HepG2 (cell line): ENCODE results near the gene PDZK1. TPM values are rescaled to one million over a fixed set of nuclear protein-coding genes. Genes with fewer than 3 reads are reported as not detected.

ENCODE experiments used
- ATF7 ChIP-seq, 2 experiments: fragments of 450-650 bp in 1 of 2; sonication (generic) in 1 of 2; formaldehyde crosslinking in 1 of 2; IDR thresholded peaks; 2 replicates each; pipeline versions ENCODE4 v1.4.0 to v1.6.1; 2016 to 2020; ENCODE audit warnings: antibody characterized with exemption in 1 of 2, mild to moderate bottlenecking in 1 of 2, missing genetic modification reagents in 1 of 2
- CEBPB ChIP-seq: IDR thresholded peaks from 2 replicates; pipeline ENCODE4 v1.6.1; 2011; ENCODE audit warnings: low read depth, low read length, improper control_type of control experiment, borderline replicate concordance
- EZH2 ChIP-seq: conservative IDR thresholded peaks from 2 replicates; pipeline ENCODE4 v1.6.1; 2012; ENCODE audit warnings: mild to moderate bottlenecking, low read depth, low read length, moderate library complexity
- NFE2L2 ChIP-seq: fragments of 150-350 bp; IDR thresholded peaks from 2 replicates; pipeline ENCODE4 v1.6.1; 2014; ENCODE audit warnings: low read length
- PHF20 ChIP-seq: sonication (generic); formaldehyde crosslinking; IDR thresholded peaks from 2 replicates; pipeline ENCODE4 v1.5.0; 2020; ENCODE audit warnings: mild to moderate bottlenecking, missing genetic modification reagents
- PRPF4 ChIP-seq: fragments of 200-400 bp; formaldehyde crosslinking; IDR thresholded peaks from 2 replicates; pipeline ENCODE4 v1.6.1; 2016; ENCODE audit warnings: low read length, low read depth; ENCODE audit not compliant: poor library complexity, severe bottlenecking
- RAD21 ChIP-seq: fragments of 450-650 bp; formaldehyde crosslinking; IDR thresholded peaks from 2 replicates; pipeline ENCODE4 v1.5.0; 2020; ENCODE audit warnings: mild to moderate bottlenecking
- ZFY ChIP-seq: sonication (generic); formaldehyde crosslinking; IDR thresholded peaks from 2 replicates; pipeline ENCODE4 v1.4.0; 2020; ENCODE audit warnings: missing genetic modification reagents
- ZNF296 ChIP-seq: sonication (generic); formaldehyde crosslinking; conservative IDR thresholded peaks from 2 replicates; pipeline ENCODE4 v1.5.0; 2020; ENCODE audit warnings: mild to moderate bottlenecking, missing genetic modification reagents
- polyA plus RNA-seq, 8 experiments: library from polyadenylated mRNA; depleted of rRNA in 3 of 8; stranded (reverse) in 7 of 8; unstranded in 1 of 8; fragments of >200 nt; fragmentation: Illumina TruSeq in 4 of 8; extraction: Trizol in 4 of 8; gene quantifications; 2 replicates each; pipeline versions ENCODE4 v1.2.1 to v1.2.3, GENCODE V29; 2011 to 2016; ENCODE audit warnings: low read depth in 4 of 8, missing spikeins in 1 of 8, mixed read lengths in 1 of 8; ENCODE audit not compliant: insufficient read depth in 1 of 8
- total RNA-seq, 5 experiments: library from RNA; depleted of rRNA; stranded (reverse); fragments of >200 nt; fragmentation: Illumina TruSeq; extraction: Trizol; gene quantifications; 2 replicates each; pipeline ENCODE4 v1.2.3, GENCODE V29; 2016; ENCODE audit warnings: low read depth in 1 of 5
- TF ChIP-seq, protein P1 (sequence below): sonication (generic); formaldehyde crosslinking; IDR thresholded peaks from 2 replicates; pipeline ENCODE4 v1.4.0; 2020; ENCODE audit warnings: mild to moderate bottlenecking, missing genetic modification reagents, borderline replicate concordance
- TF ChIP-seq, protein P2 (sequence below): sonication (generic); formaldehyde crosslinking; conservative IDR thresholded peaks from 2 replicates; pipeline ENCODE4 v1.4.0; 2020; ENCODE audit warnings: missing genetic modification reagents
- TF ChIP-seq, protein P3 (sequence below): sonication (generic); formaldehyde crosslinking; IDR thresholded peaks from 2 replicates; pipeline ENCODE4 v1.5.0; 2020; ENCODE audit warnings: mild to moderate bottlenecking, missing genetic modification reagents, borderline replicate concordance
- TF ChIP-seq, protein P4 (sequence below): sonication (generic); formaldehyde crosslinking; IDR thresholded peaks from 2 replicates; pipeline ENCODE4 v1.5.0; 2020; ENCODE audit warnings: mild to moderate bottlenecking, missing genetic modification reagents, borderline replicate concordance
- TF ChIP-seq, protein P5 (sequence below): sonication (generic); formaldehyde crosslinking; IDR thresholded peaks from 2 replicates; pipeline ENCODE4 v1.4.0; 2020; ENCODE audit warnings: mild to moderate bottlenecking, missing genetic modification reagents

PDZK1 gene
- total and polyA plus RNA-seq, 2 of the 13 experiments (the other 11 are each of a cell fraction or from before 2014, with no cell fraction given), result 16.2 to 46.4 TPM

DNA sequence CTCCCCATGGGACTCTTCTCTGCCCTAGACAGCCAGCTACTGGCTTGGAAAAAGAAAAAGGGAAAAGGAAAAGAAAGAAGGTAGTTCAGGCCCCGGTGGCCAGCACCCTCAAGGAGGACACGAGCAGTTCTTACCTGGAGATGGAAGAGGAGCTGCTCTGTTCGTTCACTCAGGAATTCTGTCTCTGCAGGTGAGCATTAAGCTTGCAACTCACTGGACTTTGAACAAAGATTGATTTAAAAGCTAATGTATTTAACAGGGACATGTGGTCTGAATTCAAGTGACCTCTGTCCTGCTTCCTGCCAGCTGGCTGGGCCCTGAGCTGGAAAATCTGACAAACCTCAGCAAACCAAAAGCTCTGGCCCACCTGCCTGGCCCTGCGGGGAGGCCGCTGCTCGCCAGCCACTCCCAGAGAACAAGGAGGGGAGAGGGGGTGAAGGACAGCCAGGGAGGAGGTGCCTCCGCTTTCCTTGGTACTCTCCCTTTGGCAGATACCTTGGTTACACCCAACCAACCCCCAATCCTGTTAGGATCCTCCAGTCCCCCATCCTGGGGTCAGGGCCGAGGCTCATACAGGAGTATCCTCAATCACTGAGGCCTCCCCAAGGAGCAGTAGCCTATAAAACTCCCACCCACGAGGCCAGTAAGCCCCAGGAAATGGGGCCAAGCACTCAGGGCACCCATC is at the start of gene PDZK1 (continued):
- TF ChIP-seq ZNF296 (CRISPR knock-in tag), result no peak
- TF ChIP-seq ZFY (CRISPR knock-in tag), result peak; percentile 79
- no peak for TF ChIP-seq PRPF4
- no peak for TF ChIP-seq ATF7 (IDR thresholded peaks at IDR 0.05)
- TF ChIP-seq ATF7 (CRISPR knock-in tag; IDR thresholded peaks at IDR 0.05), result 0 out of 2 replicates have a peak, but pooled peaks have one; percentile 9
- no peak for TF ChIP-seq NFE2L2
- TF ChIP-seq, protein P1, sequence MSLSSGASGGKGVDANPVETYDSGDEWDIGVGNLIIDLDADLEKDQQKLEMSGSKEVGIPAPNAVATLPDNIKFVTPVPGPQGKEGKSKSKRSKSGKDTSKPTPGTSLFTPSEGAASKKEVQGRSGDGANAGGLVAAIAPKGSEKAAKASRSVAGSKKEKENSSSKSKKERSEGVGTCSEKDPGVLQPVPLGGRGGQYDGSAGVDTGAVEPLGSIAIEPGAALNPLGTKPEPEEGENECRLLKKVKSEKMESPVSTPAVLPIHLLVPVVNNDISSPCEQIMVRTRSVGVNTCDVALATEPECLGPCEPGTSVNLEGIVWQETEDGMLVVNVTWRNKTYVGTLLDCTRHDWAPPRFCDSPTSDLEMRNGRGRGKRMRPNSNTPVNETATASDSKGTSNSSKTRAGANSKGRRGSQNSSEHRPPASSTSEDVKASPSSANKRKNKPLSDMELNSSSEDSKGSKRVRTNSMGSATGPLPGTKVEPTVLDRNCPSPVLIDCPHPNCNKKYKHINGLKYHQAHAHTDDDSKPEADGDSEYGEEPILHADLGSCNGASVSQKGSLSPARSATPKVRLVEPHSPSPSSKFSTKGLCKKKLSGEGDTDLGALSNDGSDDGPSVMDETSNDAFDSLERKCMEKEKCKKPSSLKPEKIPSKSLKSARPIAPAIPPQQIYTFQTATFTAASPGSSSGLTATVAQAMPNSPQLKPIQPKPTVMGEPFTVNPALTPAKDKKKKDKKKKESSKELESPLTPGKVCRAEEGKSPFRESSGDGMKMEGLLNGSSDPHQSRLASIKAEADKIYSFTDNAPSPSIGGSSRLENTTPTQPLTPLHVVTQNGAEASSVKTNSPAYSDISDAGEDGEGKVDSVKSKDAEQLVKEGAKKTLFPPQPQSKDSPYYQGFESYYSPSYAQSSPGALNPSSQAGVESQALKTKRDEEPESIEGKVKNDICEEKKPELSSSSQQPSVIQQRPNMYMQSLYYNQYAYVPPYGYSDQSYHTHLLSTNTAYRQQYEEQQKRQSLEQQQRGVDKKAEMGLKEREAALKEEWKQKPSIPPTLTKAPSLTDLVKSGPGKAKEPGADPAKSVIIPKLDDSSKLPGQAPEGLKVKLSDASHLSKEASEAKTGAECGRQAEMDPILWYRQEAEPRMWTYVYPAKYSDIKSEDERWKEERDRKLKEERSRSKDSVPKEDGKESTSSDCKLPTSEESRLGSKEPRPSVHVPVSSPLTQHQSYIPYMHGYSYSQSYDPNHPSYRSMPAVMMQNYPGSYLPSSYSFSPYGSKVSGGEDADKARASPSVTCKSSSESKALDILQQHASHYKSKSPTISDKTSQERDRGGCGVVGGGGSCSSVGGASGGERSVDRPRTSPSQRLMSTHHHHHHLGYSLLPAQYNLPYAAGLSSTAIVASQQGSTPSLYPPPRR (CRISPR knock-in tag), result peak; percentile 52; the same call in 1 of the 2 replicates
- TF ChIP-seq PHF20 (CRISPR knock-in tag), result peak; percentile 43; the same call in 1 of the 2 replicates
- TF ChIP-seq, protein P2, sequence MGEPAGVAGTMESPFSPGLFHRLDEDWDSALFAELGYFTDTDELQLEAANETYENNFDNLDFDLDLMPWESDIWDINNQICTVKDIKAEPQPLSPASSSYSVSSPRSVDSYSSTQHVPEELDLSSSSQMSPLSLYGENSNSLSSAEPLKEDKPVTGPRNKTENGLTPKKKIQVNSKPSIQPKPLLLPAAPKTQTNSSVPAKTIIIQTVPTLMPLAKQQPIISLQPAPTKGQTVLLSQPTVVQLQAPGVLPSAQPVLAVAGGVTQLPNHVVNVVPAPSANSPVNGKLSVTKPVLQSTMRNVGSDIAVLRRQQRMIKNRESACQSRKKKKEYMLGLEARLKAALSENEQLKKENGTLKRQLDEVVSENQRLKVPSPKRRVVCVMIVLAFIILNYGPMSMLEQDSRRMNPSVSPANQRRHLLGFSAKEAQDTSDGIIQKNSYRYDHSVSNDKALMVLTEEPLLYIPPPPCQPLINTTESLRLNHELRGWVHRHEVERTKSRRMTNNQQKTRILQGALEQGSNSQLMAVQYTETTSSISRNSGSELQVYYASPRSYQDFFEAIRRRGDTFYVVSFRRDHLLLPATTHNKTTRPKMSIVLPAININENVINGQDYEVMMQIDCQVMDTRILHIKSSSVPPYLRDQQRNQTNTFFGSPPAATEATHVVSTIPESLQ (CRISPR knock-in tag), result no peak
- TF ChIP-seq, protein P3, sequence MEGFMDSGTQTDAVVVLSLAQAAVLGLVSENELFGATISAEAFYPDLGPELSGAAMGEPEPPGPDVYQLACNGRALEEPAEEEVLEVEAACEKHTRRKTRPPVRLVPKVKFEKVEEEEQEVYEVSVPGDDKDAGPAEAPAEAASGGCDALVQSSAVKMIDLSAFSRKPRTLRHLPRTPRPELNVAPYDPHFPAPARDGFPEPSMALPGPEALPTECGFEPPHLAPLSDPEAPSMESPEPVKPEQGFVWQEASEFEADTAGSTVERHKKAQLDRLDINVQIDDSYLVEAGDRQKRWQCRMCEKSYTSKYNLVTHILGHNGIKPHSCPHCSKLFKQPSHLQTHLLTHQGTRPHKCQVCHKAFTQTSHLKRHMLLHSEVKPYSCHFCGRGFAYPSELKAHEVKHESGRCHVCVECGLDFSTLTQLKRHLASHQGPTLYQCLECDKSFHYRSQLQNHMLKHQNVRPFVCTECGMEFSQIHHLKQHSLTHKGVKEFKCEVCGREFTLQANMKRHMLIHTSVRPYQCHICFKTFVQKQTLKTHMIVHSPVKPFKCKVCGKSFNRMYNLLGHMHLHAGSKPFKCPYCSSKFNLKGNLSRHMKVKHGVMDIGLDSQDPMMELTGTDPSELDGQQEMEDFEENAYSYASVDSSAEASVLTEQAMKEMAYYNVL (CRISPR knock-in tag), result 0 out of 2 replicates have a peak, but pooled peaks have one; percentile 42
- TF ChIP-seq, protein P4, sequence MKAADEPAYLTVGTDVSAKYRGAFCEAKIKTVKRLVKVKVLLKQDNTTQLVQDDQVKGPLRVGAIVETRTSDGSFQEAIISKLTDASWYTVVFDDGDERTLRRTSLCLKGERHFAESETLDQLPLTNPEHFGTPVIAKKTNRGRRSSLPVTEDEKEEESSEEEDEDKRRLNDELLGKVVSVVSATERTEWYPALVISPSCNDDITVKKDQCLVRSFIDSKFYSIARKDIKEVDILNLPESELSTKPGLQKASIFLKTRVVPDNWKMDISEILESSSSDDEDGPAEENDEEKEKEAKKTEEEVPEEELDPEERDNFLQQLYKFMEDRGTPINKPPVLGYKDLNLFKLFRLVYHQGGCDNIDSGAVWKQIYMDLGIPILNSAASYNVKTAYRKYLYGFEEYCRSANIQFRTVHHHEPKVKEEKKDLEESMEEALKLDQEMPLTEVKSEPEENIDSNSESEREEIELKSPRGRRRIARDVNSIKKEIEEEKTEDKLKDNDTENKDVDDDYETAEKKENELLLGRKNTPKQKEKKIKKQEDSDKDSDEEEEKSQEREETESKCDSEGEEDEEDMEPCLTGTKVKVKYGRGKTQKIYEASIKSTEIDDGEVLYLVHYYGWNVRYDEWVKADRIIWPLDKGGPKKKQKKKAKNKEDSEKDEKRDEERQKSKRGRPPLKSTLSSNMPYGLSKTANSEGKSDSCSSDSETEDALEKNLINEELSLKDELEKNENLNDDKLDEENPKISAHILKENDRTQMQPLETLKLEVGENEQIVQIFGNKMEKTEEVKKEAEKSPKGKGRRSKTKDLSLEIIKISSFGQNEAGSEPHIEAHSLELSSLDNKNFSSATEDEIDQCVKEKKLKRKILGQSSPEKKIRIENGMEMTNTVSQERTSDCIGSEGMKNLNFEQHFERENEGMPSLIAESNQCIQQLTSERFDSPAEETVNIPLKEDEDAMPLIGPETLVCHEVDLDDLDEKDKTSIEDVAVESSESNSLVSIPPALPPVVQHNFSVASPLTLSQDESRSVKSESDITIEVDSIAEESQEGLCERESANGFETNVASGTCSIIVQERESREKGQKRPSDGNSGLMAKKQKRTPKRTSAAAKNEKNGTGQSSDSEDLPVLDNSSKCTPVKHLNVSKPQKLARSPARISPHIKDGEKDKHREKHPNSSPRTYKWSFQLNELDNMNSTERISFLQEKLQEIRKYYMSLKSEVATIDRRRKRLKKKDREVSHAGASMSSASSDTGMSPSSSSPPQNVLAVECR (CRISPR knock-in tag), result peak; percentile 73; the same call in 1 of the 2 replicates
- no peak for TF ChIP-seq RAD21 (CRISPR knock-in tag)
- TF ChIP-seq EZH2, result no peak
- TF ChIP-seq, protein P5, sequence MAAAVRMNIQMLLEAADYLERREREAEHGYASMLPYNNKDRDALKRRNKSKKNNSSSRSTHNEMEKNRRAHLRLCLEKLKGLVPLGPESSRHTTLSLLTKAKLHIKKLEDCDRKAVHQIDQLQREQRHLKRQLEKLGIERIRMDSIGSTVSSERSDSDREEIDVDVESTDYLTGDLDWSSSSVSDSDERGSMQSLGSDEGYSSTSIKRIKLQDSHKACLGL (CRISPR knock-in tag), result no peak; the same call in 1 of the 2 replicates
- no peak for TF ChIP-seq CEBPB
